ENCODE results near the gene SIGLEC9.

Gene SIGLEC9

GRCh38 chr19:51144482-51145045 lies 19.9 kb downstream of the SIGLEC9 start:
- DNase-seq (ENCODE audit: low read depth in 2 of 2) = no peak

DNA sequence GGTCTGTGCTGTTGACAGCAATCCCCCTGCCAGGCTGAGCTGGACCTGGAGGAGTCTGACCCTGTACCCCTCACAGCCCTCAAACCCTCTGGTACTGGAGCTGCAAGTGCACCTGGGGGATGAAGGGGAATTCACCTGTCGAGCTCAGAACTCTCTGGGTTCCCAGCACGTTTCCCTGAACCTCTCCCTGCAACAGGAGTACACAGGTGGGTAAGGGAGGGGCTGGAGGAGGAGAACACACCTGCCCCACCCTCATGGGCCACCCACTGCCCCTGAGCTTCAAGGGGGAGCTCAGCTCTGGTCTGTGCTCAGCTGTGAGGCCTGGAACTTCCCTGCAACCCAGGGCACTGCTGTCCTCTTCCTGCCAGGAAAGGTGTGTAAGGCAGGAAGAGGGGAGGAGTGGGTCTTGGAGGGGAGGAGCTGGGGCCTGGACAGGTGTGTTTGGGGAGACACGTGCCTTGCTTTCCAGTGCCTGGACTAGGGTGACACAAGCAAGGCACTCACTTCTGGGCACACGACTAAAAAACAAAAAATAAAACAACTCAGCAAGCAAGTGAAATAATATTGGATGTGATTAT lies 21.3 kb downstream of the SIGLEC9 start:
- DNase-seq (ENCODE audit: low read depth in 2 of 2) = no peak

DNA sequence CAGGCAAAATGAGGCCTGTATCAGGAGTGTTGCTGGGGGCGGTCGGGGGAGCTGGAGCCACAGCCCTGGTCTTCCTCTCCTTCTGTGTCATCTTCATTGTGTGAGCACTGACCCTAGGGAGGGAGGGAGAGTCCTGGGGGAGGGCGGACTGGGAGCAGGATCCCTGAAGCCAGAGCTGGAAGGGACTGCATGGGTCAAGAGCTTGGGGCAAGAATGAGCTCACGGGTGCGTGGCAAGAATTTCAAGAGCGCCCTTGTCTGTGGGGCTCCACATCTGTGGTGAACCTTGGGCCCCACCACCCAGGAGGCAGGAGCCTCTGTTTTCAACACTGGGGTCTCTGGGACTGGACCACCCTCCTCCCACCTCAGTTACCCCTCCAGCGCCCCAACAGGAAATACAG lies 22.0 kb downstream of the SIGLEC9 start:
- DNase-seq (ENCODE audit: low read depth in 2 of 2) = no peak

DNA sequence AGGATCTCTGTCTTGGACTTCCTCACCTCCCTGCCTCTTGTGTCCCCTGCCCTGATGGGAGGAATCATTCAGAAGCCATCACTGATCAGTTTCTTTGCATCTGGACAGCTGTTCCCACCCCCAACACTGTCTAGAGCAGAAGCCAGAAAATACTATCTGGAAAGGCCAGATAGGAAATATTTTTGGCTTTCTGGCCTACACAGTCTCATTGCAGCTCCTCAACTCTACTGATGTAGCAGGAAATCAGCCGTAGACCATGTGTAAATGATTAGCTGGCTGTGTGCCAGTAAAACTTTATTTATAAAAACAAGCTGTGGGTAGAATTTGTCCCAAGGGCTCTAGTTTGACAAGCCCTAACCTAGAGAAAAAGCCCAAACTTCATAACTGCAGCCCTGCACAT lies 23.0 kb downstream of the SIGLEC9 start:
- DNase-seq (ENCODE audit: low read depth in 2 of 2) = no peak

GRCh38 chr19:51148580-51148979 lies 23.9 kb downstream of the SIGLEC9 start:
- DNase-seq (ENCODE audit: low read depth in 2 of 2) = no peak

DNA sequence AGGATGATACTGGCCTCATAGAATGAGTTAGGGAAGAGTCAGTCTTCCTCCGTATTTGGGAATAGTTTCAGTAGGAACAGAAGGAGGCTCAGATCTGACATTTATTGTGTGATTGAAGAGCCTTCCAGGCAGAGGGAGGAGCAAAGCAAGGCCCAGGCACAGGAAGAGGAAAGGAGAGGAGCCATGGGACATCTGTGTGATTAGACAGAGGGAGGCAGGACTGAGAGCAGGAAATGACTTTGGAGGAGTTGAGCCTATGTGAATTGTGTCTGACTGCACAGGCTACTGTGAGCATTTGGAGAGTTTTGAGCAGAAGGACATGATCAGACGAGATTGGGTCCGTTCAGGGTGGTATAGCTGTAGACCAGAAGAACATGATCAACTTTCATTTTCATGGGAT lies 25.9 kb downstream of the SIGLEC9 start:
- DNase-seq (ENCODE audit: low read depth in 2 of 2) = no peak

DNA sequence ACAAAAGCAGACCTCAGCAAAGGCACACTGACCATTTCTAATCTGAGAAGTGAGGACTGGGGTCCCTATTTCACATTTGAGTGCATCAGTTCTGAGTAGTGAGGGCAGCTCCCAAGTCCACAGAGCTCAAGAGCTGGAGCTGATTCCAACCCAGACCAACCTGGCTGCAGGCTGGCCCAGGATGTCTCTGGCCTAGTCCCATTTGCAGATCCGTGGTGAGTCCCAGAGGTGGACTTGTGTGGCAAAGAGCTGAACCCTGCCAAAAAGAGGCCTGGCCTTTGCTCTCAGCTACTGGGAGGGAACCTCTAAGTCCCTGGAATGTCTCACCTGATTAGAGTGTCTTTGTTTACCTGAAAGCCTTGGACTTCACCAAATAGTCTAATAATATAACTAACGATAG lies 32.0 kb downstream of the SIGLEC9 start:
- no peak for DNase-seq (ENCODE audit: low read depth in 2 of 2)

DNA sequence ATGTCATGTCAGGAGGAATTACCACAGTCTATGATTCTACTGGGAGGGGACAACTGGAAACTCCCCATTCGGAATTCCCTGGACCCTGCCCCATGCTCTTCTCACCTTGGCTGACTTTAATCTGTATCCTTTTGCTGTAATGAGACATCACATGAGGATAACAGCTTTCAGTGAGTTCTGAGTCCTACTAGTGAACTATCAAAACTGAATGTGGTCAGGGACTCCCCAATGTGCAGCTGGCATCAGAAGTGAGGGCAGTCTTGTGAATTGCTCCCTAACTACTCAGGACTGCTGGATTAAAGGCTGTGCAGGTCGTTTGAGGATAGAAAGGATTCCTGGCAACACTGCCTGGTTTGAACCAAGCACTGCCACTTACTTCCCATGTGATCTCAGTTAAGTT lies 32.6 kb downstream of the SIGLEC9 start:
- DNase-seq (ENCODE audit: low read depth in 2 of 2) = no peak

GRCh38 chr19:51158474-51159129 lies 33.9 kb downstream of the SIGLEC9 start:
- peak; percentile 40 to 80 for DNase-seq (ENCODE audit: low read depth in 2 of 2)

GRCh38 chr19:51159656-51160055 lies 35.0 kb downstream of the SIGLEC9 start:
- no peak for DNase-seq (ENCODE audit: low read depth in 2 of 2)

DNA sequence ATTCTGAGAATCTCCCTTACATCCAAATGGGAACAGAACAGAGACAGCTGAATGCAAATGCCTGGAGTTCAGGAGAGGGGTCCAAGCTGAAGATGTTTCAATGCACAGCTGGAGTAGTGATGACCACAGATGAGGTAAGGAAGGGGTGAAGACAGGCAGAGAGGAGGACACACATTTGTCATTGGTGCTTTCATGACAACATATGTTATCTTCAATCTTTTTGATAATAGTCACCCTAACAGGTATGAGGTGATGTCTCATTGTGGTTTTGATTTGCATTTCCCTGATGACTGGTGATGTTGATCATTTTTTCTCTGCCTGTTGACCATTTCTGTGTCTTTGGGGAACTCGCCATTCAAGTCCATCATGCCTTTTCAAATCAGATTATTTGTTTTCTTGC lies 36.6 kb downstream of the SIGLEC9 start:
- no peak for DNase-seq (ENCODE audit: low read depth in 2 of 2)

GRCh38 chr19:51161867-51162496 lies 37.3 kb downstream of the SIGLEC9 start:
- no peak for DNase-seq (ENCODE audit: low read depth in 2 of 2)

DNA sequence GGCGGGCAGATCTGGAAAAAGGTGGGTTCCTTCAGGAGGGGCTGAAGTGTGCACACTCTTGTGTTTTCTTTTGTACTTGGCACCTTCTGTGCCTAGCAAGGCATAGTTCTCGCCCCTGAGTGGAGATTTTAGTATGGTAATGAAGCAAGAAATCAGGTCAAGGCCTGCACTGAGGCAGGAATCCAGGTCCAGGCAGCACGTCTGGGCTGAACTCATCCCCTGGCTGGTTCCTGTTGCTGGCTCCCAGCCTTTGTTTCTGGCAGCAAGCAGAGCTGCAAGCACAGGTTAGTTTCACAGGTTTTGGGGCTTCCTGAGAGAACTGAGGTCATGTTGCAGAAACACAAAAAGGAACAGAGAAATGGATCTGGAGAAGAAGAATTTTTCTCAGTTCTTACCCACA lies 38.6 kb downstream of the SIGLEC9 start:
- no peak for DNase-seq (ENCODE audit: low read depth in 2 of 2)

DNA sequence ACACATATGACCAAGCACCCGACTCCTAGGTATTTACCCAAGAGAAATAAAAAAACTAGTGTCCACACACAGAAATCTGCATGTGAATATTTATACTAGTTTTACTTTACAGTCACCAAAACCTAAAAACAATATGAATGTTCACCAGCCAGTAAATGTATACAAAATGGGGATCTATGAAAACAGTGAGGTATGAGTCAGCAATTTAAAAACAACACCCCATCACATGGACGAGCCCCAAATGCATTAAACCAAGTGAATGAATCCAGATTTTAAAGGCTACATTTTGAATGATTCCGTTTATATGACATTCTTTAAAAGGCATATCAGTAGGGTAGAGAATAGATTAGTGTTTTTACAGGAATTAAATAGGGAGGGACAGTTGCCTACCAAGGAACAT lies 39.5 kb downstream of the SIGLEC9 start:
- DNase-seq (ENCODE audit: low read depth in 2 of 2) = no peak

DNA sequence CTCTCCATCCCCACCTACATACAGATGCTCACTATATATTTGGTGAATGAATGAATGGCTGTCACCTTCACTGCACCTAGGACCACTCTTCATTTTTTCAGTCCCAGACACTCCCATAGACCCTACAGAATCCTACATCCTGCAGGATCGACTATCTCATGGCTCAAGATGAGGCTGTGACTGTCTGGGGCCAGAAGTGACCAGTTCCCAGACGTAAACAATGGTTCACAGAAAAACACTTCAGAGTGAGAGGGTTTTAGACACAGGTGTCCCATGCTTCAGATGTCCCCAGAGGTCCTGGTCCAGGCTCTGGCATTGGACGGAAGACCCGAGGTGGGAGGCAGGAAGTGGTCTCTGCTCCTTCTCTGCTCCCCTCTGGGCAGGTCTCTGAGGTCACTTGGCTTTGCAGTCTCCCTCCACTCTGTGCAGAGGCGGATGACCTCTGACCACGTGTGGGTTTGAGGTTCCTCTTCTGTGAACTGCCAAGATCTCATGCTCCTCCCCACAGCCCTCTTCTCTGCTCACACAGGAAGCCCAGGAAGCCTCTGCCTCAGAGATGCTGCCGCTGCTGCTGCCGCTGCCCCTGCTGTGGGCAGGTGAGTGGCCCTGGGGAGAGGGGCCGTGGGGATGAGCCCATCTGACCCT lies 42.3 kb downstream of the SIGLEC9 start:
- no peak for DNase-seq (ENCODE audit: low read depth in 2 of 2)

DNA sequence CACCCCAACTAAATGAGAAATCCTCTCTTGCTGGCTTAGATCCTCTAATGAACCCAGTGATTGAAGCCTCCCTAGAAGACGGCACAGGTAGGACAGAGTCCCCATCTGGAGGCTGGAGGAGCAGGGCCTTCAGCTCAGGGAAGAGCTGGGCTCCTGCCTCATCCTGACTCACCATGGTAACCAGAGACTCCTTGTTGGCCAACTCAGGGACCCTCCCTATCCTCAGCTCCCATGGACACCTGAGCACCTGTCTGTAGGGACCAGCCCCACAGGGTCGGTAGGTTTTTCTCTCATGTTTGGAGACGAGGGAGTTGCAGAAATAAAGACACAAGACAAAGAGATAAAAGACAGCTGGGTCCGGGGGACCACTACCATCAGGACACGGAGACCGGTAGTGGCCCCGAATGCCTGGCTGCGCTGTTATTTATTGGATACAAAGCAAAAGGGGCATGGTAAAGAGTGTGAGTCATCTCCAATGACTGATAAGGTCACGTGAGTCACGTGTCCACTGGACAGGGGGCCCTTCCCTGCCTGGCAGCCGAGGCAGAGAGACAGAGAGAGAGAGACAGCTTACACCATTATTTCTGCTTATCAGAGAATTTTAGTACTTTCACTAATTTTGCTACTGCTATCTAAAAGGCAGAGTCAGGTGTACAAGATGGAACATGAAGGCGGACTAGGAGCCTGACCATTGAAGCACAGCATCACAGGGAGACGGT lies 44.0 kb downstream of the SIGLEC9 start:
- DNase-seq (ENCODE audit: low read depth in 2 of 2) = no peak

- peak; percentile 26 to 59 for DNase-seq (ENCODE audit: low read depth in 2 of 2)
Observed at GRCh38 chr19:51169283-51169918, 44.7 kb downstream of the SIGLEC9 start.

- DNase-seq (ENCODE audit: low read depth in 2 of 2) = no peak
Observed at GRCh38 chr19:51172223-51172622, 47.5 kb downstream of the SIGLEC9 start.

- no peak for DNase-seq (ENCODE audit: low read depth in 2 of 2)
Observed at GRCh38 chr19:51173681-51174080, 49.0 kb downstream of the SIGLEC9 start.

- DNase-seq (ENCODE audit: low read depth in 2 of 2) = no peak
Observed at GRCh38 chr19:51179256-51179655, 54.5 kb downstream of the SIGLEC9 start.

Measured in stimulated activated CD4-positive, alpha-beta T cell treated with anti-CD3 and anti-CD28 coated beads, Interleukin-12 subunit alpha, Interleukin-12 subunit beta, amount 100 ng/mL, for 24 hours (primary cell).